HG03060 (cell line): ENCODE data around the gene AAK1.
"Not testable (repeated sequence)": the region's sequence is repeated elsewhere in the genome, so short reads cannot be mapped to it uniquely, and the experiment has no call there.

Experiments used
- ATAC-seq: cut with Tn5 transposase; IDR thresholded peaks from one replicate; pipeline ENCODE4 v1.9.1; 2021; ENCODE audit warnings: low read depth, moderate number of reproducible peaks; ENCODE audit not compliant: unreplicated experiment

The AAK1 gene

GRCh38 chr2:69419111-69419510 lies 224.4 kb downstream of the AAK1 start:
- not testable (repeated sequence) for ATAC-seq

GRCh38 chr2:69416147-69416546 lies 227.4 kb downstream of the AAK1 start:
- no peak for ATAC-seq
